Measurements from ENCODE around the gene VCX2.
"Not testable (repeated sequence)": the region's sequence is repeated elsewhere in the genome, so short reads cannot be mapped to it uniquely, and the experiment has no call there.

VCX2 gene

DNA sequence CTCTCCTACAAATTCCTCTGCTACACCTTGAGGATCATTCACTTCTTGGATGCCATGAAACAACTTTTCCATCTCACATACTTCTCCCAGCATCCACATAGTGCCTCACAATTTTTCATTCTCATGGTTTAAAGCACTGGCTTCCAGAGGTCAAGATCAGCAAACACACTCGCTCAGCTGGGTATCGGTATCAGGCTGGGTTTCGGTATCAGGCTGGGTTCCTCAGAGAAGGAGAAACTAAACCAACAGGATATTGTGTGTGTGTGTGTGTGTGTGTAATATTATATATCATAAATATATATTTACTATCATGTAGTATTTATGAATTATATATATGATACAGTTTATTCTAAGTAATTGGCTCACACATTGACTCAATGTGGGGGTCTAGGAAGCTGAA is at the start of gene VCX2:
Gene VCX2, minus strand, starts transcription at position 99 of the 400 bp plus-strand sequence. CDS start 624 bp downstream, outside the sequence.
- not testable (repeated sequence) for DNase-seq (ENCODE audit: low read depth)

DNA sequence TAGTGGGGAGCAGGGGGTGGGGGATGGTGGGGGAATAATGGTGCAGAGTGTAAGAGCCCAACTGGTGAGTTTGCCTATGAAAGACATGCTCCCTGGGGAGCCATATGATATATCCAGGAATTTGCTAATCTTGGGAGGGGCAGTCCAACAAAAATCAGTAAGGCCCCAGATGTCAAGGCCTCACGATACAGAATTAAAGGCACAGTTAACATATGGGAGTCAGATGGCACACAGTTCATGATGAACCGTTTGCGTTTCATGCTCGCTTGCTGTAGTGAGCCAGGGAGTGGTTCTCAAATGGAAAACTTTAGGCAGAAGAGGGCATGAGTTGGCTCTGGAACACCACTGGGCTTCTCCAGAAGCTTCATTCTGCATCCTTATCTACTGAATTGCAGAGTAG is 33.9 kb upstream of the VCX2 start:
- DNase-seq (ENCODE audit: low read depth) = no peak

DNA sequence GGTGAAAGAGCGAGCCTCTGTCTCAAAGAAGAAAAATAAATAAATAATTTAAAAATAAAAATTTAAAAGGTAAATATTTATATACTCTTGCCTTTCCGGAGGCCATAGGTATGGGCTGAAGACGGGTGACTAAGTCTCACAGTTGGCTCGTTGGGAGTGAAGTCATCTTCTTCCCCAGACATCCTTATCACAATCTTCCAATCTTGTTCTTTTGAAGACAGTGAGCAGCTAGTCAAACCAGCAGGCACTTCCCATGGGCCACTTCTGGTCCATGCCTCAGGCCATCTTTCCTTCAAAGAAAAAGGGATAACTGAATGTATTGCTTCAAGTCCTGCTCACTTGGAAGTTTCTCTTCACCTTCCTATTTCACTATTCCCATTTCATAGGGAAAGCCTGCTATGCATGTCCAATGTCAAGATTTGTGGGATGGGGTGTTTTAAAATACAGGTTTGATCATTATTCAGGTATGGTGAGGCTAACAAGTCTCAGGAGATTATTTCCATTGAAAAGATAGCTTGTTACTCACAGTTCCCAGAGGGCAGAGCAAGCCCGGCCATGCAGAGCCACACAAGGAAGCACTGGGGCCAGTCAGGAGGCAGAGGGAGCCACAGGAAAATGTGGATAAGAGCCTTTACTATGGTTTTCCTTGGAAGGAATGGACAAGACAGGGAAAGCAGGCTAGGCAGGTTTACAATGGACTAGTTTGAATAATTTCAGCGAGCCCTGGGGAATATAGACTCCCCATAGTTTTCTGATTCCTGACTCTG is 33.3 kb upstream of the VCX2 start:
- no peak for DNase-seq (ENCODE audit: low read depth)

DNA sequence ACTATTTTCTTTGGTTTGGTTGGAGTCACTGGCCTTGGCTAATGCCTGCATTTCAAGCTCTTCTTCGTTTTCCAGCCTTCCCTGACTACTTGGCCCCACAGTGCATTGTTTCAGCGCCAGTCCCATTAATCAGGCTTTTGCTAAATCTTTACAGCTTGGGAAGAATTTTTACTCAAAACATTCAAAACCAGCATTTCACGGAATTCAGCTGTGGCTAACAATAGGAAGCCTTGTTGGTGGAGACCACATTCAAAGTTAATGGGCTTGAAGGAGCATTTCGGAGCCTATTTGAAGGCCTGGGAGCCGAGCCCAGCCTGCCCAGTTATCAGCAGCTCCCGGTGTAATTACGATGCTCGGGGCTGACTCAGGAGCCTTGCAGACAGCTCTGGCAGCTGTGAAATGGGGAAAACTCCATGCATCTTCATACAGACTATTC is 30.8 kb upstream of the VCX2 start:
- no peak for DNase-seq (ENCODE audit: low read depth)

DNA sequence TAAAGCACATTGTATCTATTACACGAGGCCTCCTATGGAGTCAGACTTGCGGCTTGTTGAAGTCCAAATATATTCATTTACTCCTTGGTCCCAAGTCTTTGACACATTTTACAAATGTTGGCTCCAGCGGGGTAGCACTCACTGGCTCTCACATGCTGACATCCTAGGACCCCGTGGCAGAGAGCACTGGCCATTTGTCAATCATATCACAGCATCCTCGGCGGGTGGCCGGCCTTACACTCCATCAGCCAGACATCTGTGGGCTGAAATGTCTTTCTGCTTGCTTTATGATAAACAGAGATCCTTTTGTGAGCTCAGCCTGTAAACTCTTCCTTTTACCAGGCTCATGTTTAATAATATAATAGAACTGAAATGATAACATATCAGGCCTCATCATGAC is 25.7 kb upstream of the VCX2 start:
- DNase-seq (ENCODE audit: low read depth) = no peak

DNA sequence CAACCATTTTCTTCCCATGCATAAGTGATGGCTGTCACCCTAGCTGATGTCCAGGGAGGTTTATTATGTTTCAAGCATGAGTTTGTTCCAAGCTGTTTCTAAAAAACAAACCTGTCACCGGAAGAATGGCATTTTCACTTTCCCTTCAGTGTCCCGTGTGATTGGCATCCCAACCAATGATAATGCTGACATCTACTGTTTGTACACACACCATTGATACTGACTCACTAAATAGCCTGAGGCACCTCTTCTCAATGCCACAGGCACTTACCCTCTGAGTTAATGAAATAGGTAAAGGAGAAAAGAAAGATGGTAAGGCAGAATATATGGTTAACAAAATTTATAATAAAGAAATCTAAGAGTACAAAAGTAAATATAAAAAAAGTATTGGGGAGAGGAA is 23.1 kb upstream of the VCX2 start:
- DNase-seq (ENCODE audit: low read depth) = no peak

DNA sequence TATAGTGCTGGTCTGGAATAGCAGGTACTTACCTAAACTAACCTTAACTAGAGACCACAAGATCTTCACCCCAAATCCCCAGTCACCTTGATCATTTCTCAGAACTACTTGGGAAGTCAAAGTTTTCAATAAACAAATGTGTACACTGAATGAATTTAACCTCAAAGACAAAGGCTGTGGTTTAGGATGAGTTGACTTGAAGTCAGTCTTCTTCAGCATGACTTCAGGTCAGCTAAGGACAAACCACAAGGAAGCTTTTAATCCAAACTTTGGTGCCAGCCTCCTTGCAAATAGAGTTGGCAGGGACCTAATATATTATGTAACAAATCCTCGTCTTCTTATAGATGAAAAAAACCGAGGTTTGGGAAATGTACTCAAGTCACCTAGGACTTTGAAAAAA is 21.2 kb upstream of the VCX2 start:
- no peak for DNase-seq (ENCODE audit: low read depth)

DNA sequence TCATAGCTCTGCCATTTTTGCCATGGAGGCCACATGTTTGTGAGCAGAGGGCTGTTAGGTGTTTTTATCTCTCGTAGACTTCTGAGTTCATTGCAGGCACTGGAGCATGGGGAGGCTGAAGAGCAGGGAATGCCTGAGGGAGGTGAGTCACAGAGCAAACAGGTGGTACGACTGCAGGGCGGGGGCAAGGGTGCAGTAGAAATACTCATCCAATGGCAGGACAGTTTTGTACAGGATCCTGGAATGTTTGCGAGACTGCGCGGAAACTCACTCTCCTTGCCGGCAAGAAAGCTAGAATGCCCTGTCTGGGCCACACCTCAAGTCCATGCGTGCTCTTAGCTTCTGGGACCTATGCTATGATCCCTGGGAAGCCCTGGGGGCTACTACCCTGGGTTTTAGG is 20.0 kb upstream of the VCX2 start:
- no peak for DNase-seq (ENCODE audit: low read depth)

DNA sequence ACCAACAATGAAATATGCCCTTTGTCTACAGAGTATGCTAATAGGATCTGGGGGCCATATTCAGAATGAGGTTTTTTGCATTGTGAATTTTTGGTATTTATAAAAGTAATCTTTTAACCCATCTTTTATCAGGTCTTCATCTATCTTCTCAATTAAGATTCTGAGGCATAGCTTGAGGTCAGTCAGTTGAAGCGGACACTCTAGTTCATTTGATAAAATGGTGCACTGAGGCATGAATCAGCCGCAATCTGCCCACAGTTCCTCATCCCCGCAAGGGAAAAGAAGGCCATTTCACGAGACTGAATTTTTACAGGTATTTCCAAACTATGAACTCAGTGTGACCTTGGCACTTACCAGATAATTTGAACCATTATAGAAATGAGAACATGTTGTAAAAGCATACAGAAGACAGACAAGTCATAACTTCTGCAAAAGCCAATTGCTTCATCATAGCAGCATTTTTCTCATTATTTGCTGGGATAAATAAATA is 19.3 kb upstream of the VCX2 start:
- no peak for DNase-seq (ENCODE audit: low read depth)

DNA sequence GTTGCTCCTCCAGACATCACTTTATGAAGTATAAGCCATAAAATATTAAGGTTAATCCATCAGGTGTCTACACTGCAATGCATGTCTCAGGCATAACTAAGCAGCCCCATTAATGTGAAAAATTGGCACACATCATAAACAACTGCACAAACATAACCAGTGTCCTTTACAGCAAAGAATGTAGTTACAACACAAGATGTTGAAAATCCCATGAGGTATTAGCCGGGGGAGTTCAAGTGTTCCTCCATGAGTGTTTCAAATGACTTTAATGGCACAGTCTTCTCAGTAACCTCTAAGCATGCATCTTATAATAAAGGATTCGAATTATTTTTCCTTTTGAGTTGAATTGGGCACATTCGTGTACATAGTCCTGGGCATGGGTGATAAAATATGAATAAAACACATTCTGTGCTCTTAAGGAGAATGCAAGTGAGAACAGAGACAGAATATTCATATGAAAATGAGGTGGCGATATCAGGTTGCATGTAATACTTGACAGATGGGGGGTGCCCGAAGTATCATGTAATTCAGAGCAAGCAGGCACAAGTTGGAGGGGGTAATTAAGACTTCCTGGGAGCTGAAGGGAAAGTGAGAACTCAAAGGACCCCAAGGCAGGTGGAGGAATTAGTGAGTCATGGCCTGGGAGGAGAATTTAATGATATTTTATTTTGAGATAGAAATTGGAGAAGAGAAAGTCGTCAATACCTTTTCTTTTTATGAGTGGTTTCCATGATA is 18.2 kb upstream of the VCX2 start:
- no peak for DNase-seq (ENCODE audit: low read depth)

DNA sequence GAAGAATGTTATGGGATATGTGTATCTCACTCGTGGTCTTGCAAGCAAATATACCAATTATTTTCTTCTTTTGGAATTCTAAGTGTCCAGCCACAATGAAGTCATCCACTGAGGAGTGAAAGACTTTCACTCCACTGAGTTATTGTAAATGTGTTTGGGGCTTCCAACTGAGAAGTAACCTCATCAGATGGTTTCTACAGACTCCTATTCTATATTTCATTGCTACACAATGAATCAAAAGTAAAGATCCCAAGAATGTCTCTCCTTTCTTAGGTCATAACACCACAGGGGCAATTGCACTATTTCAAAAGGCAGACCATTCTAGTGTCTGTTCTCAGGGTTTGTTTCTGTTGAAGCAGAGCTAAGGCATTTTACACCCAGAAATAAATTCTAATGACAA is 12.3 kb upstream of the VCX2 start:
- no peak for DNase-seq (ENCODE audit: low read depth)

DNA sequence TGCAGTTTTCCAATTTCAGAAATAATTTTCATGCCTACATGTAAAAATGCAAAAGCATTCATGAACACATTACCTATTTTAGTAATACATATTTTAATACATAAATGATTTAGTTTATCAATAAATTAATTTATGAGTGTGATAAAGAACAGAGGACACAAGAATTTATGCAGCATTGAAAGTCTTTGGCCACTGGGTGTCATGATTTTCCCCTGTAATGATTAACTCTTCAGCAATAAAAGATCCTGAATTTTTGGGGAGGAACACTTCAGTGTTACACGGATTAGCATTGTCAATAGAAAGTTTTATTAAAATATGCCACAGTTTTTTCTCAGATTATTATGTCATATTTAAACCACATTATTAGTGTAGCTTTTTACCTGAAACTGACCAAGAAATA is 8.6 kb upstream of the VCX2 start:
- no peak for DNase-seq (ENCODE audit: low read depth)

DNA sequence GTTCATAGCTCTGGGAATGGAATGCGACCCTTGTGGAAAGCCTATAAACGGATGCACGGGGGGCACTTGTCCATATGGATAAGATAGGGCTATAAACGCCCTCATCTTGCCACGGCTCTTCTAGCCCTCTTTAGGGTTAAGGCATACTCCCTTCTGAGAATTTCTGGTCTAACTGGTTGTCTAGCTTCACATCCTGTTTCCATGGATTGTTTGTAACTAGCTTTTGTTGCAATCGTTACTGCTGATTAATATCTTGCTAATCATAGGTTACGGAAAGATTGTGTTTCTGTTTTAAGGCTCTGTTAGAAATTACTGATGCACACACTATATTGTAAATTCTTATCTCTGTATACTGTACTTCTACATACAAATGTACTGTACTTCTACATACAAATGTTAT is 17.1 kb downstream of the VCX2 start:
- DNase-seq (ENCODE audit: low read depth) = not testable (repeated sequence)

DNA sequence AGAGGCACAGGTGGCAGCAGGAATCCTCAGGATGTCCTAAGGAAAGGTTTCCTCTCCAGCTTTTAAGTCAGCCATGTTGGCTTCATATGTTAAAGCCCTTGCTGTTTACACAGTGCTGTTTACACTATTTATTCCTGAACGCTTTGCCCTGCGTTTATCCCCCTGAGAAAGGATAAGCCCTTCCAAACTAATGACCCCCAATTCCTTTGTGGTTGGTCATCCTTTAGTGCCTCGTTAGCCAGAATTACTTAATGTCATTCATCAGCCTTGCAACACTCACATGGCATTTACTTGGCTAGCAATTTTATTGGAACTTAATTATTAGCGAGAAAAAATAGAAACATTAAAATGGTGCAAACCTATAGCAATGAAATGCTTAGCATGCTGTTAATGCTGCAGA is 23.8 kb downstream of the VCX2 start:
- no peak for DNase-seq (ENCODE audit: low read depth)

DNA sequence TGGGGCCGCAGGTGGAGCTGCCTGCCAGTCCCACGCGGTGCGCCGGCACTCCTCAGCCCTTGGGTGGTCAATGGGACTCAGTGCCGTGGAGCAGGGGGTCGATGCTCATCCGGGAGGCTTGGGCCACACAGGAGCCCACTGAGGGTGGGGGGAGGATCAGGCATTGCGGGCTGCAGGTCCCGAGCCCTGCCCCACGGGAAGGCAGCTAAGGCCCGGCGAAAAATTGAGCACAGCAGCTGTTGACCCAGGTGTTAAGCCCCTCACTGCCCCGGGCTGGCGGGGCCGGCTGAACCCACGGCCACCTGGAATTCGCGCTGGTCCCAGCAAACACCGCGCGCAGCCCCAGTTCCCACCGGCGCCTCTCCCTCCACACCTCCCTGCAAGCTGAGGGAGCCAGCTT is 26.1 kb downstream of the VCX2 start:
- DNase-seq (ENCODE audit: low read depth) = no peak

DNA sequence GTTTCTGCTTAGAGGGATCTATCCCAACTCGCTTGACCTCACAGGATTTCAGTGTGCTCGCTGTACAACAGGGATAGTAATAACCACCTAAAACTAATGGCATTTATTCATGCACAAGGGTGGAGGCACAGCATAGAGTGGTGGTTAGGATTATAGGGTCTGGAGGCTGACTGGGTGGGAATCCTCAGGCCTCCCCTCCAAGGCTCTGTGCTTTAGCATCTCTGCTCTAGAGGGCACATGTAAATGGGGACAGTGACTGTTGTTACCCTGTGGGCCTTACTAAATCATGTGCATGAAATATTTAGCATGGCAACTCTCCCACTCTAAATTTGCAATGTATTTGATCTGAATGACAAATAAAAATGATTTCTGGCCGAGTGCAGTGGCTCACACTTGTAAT is 29.2 kb downstream of the VCX2 start:
- DNase-seq (ENCODE audit: low read depth) = no peak

DNA sequence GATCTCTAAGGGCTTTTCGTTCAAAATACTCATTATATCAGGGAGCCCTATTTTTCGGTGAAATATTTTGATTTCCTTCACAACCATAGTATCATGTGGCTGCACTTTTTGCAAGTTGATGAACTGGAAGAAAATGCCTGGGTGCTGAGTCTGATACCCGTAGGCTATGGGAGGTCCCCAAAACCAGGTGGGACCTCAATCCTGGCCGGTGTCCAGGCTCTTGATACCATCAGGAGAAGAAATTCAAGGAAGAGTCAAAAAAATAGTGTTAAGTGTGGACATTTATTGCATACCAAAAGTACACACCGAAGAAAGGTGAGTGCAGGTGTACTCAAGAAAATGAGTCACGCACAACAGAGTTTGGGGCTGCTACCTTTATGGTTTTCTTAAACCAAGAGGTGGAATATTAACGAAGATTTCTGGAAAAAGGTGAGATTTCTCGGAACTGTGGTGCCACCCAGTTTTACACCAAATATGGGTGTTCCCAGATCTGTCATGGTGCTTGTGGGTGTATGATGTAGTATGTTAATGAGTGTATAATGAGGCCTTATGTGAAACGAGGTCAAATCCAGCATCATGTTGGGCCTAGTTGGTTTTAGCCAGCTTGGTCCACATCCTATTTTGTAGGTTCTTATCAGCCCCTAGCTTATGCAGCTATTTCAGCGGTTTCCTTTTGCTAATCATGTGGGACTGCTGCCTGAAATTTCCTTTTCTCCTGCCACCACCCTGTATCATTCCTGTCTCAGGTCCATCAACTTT is 29.9 kb downstream of the VCX2 start:
- no peak for DNase-seq (ENCODE audit: low read depth)

DNA sequence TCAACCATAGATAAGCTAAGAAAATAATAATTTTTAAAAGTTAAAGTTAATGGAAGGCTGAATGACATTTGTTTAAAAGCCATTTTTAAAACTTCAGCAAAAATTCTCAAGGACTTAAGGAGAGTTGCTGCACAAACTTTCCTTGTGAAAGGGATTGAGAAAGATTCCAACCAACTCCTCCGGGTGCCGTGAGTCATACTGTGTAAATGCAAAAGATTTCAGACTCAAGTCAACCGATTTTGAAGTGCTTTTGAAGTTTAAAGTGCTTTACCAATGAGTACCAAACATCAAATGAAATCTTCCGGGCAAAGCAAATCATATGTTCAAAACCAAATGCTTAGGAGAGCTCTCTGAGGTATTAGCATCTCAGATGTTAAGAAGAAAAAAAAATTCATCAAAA is 31.4 kb downstream of the VCX2 start:
- no peak for DNase-seq (ENCODE audit: low read depth)

DNA sequence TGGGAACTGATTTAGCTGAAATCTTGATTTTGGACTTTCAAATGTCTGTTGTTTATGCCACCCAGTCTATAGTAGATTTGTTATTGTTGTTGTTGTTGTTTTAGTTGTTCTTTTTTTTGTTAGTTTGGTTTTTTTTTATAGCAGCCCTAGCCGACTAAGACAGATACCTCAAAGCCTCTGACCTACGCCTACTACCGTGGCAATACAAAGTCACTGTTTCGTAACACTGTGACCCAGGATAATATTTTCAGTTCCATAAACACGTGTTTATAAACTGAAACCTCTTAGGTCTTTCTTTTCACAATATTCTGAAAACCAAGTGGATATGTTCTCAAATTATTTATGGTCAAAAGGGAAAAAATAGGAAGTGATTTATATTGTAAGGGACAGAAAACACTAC is 32.8 kb downstream of the VCX2 start:
- no peak for DNase-seq (ENCODE audit: low read depth)

DNA sequence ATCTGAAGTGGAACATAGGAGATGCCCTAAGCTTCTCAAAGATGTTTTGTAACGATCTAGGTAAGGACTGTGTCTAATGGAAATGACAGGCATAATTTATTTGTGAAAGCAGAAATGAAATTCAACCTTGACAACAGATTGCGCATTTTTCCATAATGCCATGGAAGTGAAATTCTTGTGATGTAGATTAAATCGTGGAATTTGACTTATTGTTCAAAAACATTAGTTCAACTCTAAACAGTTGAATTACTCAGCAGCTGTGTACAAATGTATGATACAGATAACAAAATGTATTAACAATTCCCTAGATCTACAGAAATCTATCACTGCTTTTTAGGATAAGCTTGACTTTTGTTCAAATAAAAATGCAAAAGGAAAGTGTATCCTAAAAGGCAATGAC is 44.4 kb downstream of the VCX2 start:
- no peak for DNase-seq (ENCODE audit: low read depth)

DNA sequence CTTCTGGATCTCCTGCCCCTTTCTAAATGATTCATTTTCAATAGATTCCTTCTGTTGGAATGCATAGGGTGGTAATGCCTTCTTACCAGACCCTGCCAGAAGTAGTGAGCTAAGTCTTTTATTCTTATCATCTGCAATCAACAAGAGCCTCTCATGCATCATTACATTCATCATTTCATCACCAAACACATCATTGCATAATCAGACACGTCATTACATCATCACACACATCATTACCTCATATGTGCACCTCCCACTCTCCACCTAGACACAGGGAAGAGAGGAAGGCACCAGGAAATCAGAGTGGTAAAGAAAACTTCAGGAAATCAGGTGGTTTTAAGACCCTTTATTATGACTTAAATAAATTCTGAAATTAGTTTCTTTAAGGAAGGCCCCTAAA is 45.0 kb downstream of the VCX2 start:
- no peak for DNase-seq (ENCODE audit: low read depth)

DNA sequence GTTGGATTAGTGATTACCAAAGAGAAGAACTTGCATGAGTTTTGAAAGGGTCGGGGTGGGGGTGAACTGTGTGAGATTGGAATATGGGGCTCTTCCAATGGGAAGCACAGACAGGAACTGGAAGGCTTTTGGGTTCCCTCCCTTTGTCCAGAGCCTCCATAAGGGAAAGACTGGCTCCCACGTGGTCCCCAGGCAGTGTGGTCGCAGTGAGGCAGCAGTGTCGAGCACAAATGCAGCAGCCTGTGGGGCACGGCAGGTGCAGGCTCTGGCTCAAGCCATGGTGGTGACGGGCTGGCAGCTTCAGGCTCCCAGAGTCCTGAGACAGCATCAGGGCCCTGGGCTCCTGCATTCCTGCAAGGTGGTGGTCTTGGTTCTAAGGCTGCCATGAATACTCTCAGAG is 45.5 kb downstream of the VCX2 start:
- no peak for DNase-seq (ENCODE audit: low read depth)

DNA sequence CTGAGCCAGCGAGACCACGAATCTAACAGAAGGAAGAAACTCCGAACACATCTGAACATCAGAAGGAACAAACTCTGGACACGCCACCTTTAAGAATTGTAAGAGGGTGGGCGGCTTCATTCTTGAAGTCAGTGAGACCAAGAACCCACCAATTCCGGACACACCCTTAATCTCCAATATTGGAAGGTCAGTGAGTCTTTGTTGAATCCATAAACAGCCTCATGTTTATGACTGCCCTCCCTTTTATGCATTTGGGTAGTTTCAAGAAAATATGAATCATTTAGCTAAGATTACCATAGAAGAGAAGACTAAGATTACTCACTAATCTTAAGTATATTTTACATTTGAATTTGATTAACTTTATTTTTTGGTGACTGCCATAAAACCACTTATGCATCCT is 48.5 kb downstream of the VCX2 start:
- no peak for DNase-seq (ENCODE audit: low read depth)

All from activated T-cell treated with anti-CD3 and anti-CD28 coated beads for 24 hours (primary cell).